GM12801 (cell line): Measurements from ENCODE around the gene SLC25A26.

Experiments
- TF ChIP-seq, protein P1 (sequence below): IDR thresholded peaks from one replicate; pipeline ENCODE4 v1.5.1; 2011; ENCODE audit warnings: control low read depth; ENCODE audit not compliant: insufficient read length; ENCODE audit errors: extremely low read depth

SLC25A26 gene

DNA sequence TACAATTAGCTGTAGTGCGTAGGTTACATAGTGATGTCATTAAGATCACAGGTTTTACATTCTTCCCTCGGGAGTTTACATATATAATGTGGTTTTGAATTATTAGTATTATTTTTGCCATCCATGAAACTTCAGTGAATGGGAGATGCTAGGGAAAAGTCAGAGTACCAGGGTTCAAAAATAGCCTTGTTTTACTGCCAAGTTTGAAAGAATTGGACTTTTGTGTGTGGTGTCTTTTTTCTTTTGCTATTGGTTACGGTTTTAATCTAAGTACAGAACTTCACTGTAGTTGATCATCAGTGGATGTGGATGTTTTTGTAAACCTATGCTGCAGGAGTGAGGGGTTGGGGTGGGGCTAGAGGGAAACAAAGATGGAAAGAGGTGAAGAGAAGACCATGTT, 20.7 kb downstream of the SLC25A26 start:
- TF ChIP-seq, protein P1, sequence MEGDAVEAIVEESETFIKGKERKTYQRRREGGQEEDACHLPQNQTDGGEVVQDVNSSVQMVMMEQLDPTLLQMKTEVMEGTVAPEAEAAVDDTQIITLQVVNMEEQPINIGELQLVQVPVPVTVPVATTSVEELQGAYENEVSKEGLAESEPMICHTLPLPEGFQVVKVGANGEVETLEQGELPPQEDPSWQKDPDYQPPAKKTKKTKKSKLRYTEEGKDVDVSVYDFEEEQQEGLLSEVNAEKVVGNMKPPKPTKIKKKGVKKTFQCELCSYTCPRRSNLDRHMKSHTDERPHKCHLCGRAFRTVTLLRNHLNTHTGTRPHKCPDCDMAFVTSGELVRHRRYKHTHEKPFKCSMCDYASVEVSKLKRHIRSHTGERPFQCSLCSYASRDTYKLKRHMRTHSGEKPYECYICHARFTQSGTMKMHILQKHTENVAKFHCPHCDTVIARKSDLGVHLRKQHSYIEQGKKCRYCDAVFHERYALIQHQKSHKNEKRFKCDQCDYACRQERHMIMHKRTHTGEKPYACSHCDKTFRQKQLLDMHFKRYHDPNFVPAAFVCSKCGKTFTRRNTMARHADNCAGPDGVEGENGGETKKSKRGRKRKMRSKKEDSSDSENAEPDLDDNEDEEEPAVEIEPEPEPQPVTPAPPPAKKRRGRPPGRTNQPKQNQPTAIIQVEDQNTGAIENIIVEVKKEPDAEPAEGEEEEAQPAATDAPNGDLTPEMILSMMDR: no peak

DNA sequence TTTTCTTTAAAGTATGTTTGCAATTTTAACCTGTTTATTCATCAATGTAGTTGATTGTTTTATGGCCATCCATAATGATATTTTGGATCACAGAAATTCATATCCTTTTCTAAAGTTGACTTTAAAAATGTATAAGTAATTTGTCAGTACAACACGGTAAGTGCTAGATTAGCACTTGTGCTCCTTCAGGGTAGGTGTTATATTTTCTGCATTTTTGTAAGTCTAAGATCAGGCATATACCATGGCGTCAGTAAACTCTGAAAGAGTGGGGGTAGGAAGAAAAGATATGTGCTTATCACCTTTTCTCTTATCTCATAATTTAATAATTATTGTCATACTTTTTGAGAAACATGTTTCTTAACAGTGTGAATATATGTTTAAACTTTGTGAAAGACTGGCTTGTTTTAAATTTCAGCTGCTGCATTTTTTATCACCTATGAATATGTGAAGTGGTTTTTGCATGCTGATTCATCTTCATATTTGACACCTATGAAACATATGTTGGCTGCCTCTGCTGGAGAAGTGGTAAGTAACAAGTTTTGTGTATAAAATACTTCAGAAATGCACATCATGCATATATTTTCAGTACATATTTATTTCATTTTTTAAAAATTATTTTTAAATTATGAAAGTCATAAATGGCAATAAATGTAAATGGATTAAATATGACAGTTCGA, 22.1 kb downstream of the SLC25A26 start:
- TF ChIP-seq, protein P1: no peak

DNA sequence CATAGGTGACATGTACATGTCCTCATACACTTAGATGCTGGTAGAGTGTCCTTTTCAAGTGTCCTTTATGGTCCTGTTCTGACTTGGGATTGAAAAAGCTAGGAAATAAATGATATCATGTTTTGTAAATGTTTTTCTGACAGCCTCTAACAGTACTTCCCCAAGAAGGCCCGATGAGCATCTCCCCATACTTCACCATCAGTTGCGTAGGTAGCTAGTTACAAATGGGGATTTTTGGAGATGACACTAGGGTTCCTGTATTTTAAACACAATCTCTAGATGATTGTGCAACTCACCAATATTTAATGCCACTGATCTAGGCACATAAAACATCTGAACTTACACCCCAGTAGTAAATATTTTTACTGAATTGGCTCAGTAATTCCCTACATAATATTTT, 27.8 kb downstream of the SLC25A26 start:
- TF ChIP-seq, protein P1: no peak

DNA sequence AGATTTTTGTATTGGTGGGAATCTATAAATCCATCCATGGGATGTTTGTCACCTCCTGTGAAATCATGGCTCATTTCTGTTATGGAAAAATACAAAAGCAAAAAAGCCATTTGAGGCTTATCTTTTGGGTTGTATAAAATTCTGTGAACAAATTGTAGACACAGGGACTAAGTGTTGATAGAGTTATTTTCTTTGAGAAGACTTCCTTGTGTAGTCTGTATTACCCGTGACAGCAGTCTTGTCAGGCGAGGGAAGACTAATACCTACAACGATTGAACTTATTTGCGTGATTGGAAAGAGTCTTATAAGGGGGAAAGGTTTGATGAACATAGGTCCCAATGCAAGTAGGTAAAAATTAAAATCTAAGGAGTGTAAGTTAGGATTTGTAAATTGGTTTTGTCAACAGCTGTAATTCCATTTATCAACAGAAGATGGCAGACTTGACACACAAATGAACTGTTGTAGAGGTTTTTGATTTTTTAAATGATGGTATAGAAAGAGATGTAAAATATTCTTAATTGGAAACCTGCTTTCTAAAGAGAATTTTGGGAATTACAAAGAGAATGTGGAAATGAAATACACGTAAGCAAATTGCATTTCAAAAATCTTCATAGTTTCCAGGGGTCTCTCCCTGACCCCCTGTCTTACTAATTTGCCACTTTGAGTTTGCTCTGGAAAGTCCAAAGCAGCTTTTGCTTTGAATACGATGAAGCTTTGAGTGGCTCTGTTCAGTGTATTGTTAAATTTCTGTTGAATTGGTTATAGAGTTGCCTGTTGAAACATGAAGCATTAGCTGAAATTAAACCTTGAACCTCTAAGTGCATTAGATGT, 33.2 kb downstream of the SLC25A26 start:
- TF ChIP-seq, protein P1: no peak

DNA sequence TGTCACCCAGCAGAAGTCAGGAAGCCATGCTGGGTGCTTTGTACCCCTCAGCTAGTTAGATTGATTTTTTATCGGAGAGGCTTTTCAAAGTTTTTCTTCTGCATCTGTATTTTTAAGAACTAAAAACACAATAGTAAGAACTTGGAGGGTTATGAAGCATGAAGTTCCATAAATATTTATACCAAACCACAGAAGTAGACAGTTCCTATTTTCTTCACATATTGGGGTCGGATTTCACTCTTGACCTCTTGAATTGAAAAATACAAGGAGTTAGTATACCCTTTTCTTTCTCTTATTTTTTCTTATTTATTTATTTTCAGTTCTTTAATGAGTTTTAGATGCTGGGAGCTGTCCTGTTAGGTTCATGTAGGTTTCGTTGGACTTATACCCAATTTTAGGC, 35.1 kb downstream of the SLC25A26 start:
- TF ChIP-seq, protein P1: no peak

DNA sequence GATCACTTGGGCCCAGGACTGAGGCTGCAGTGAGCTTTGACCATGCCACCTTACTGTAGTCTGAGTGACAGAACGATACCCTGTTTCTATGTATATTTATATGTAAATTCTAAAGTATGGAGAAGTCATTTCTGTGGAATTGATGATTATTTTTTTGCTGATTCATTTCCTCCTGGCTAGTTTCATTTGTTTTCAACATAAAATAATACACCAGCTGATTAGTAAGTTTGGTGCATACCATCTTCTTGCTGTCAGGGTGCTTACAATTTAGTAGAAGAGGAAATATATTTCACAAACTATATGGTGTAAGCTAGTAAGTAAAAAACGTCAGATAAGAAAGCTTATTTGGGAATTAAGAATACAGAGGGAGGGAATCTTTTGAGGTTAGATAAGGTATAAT, 36.0 kb downstream of the SLC25A26 start:
- TF ChIP-seq, protein P1: no peak

DNA sequence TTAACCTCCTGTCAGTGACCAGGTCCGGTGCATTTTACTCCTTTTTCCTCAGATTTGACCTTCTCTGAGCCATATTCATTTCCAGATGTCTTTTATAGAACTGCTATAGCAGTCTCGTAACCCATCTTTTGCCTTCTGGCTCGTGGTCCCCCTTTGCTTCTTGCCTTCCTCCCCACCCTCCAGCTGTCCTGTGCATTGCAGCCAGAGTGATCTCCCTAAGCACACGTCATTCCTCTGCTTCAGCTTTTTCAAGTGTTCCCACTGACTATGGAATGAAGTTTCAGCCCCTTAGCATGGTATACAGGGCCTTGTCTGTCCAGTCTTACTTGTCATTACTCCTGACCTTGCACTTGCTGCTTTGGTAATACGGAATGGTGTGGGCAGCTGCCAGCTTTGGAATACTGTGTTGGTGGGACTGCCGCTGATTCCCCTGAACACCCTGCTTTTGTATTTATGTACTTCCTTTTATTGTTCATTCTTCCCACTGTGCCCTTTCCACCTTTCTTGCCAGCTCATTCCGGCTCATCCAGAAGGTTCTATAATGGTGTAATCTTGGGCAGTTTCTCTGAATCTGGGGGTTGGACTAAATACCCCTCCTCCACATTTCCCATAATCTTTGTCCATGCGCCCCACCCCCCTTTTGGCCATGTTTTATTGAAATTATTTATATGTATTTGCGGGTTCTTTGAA, 38.9 kb downstream of the SLC25A26 start:
- TF ChIP-seq, protein P1: no peak
